HFFc6 (cell line): ENCODE results near the gene MECP2. TPM values are rescaled to one million over a fixed set of nuclear protein-coding genes. Genes with fewer than 3 reads are reported as not detected.
A peak's percentile ranks its signal among the peaks of the same experiment; 100 is the strongest.

Experiments used
- DNase-seq: peaks from one replicate; pipeline ENCODE4 v3.0.0-alpha.2; 2018
- H3K27ac Mint-ChIP-seq: 2 replicates; pipeline ENCODE4 v1.8.0; 2020; ENCODE audit warnings: mild to moderate bottlenecking, mixed read lengths
- H3K27me3 Mint-ChIP-seq: 2 replicates; pipeline ENCODE4 v1.8.0; 2021; ENCODE audit warnings: mild to moderate bottlenecking, moderate library complexity, mixed read lengths; ENCODE audit not compliant: insufficient read depth
- H3K36me3 Mint-ChIP-seq: 2 replicates; pipeline ENCODE4 v1.8.0; 2021; ENCODE audit warnings: low read depth, mixed read lengths
- H3K4me1 Mint-ChIP-seq: 2 replicates; pipeline ENCODE4 v1.8.0; 2020; ENCODE audit warnings: low read depth, mixed read lengths
- H3K4me3 Mint-ChIP-seq: 2 replicates; pipeline ENCODE4 v1.8.0; 2020; ENCODE audit warnings: mild to moderate bottlenecking, moderate library complexity, mixed read lengths
- H3K9me3 Mint-ChIP-seq: 2 replicates; pipeline ENCODE4 v1.8.0; 2020; ENCODE audit warnings: mild to moderate bottlenecking, mixed read lengths
- CTCF ChIP-seq: fragments of 200-600 bp; sonication (generic); IDR thresholded peaks from 2 replicates; pipeline ENCODE4 v1.5.0; 2021; ENCODE audit warnings: antibody characterized with exemption, mild to moderate bottlenecking
- total RNA-seq, 6 experiments: library from RNA; stranded (reverse); fragmentation: NEBNext Ultra II Directional; extraction: Animal tissue kit (Norgen Biotek cat#: 25700); gene quantifications; 2 replicates in 1 of 6; 3 replicates in 5 of 6; pipeline ENCODE4 v1.2.3, GENCODE V29; 2021

MECP2 gene
- total RNA-seq, 6 experiments from 2014 or later: 28.8 to 35.8 (median 31.9) TPM

- Mint-ChIP-seq H3K4me1 (peaks cover 38% of the 10 kb centered on the region), H3K27ac (peak overlapping the region; percentile 92), H3K27me3 (peaks cover 11% of the 10 kb centered on the region), H3K36me3 (no peaks in the 10 kb centered on the region), H3K9me3 (no peaks in the 10 kb centered on the region), H3K4me3 (peak overlapping the region; percentile 93)
- no peak for TF ChIP-seq CTCF
- DNase-seq: peak; percentile 29
Measured at GRCh38 chrX:154096140-154097002, 1.1 kb downstream of the MECP2 start.

GRCh38 chrX:154094833-154095232, 2.7 kb downstream of the MECP2 start:
- Mint-ChIP-seq H3K27me3 (peaks cover 5% of the 10 kb centered on the region), H3K4me1 (peaks cover 46% of the 10 kb centered on the region), H3K36me3 (no peaks in the 10 kb centered on the region), H3K27ac (peak overlapping the region; percentile 92), H3K9me3 (no peaks in the 10 kb centered on the region), H3K4me3 (peak overlapping the region; percentile 93)
- no peak for DNase-seq
- TF ChIP-seq CTCF: no peak

GRCh38 chrX:154093965-154094364, 3.6 kb downstream of the MECP2 start:
- H3K27ac Mint-ChIP-seq: no peak overlapping the region; the same call in 1 of the 2 replicates
- no peak for TF ChIP-seq CTCF
- H3K4me3 Mint-ChIP-seq: peak overlapping the region; percentile 15; the same call in 1 of the 2 replicates
- DNase-seq: no peak
- peaks cover 3% of the 10 kb centered on the region; the same call in 1 of the 2 replicates for H3K27me3 Mint-ChIP-seq
- no peaks in the 10 kb centered on the region for H3K9me3 Mint-ChIP-seq
- H3K4me1 Mint-ChIP-seq: peaks cover 46% of the 10 kb centered on the region
- H3K36me3 Mint-ChIP-seq: no peaks in the 10 kb centered on the region

GRCh38 chrX:154092371-154092770, 5.1 kb downstream of the MECP2 start:
- peak overlapping the region; percentile 68; the same call in 1 of the 2 replicates for H3K4me3 Mint-ChIP-seq
- no peaks in the 10 kb centered on the region; the same call in 1 of the 2 replicates for H3K36me3 Mint-ChIP-seq
- no peak for TF ChIP-seq CTCF
- H3K27me3 Mint-ChIP-seq: peaks cover 3% of the 10 kb centered on the region; the same call in 1 of the 2 replicates
- no peaks in the 10 kb centered on the region for H3K9me3 Mint-ChIP-seq
- H3K27ac Mint-ChIP-seq: peak overlapping the region; percentile 27; the same call in 1 of the 2 replicates
- H3K4me1 Mint-ChIP-seq: peaks cover 51% of the 10 kb centered on the region
- no peak for DNase-seq

GRCh38 chrX:154091678-154092077, 5.8 kb downstream of the MECP2 start:
- no peak for DNase-seq
- H3K9me3 Mint-ChIP-seq: no peaks in the 10 kb centered on the region
- no peaks in the 10 kb centered on the region; the same call in 1 of the 2 replicates for H3K36me3 Mint-ChIP-seq
- H3K27me3 Mint-ChIP-seq: peaks cover 3% of the 10 kb centered on the region; the same call in 1 of the 2 replicates
- peaks cover 51% of the 10 kb centered on the region for H3K4me1 Mint-ChIP-seq
- no peak for TF ChIP-seq CTCF
- H3K27ac Mint-ChIP-seq: no peak overlapping the region
- H3K4me3 Mint-ChIP-seq: no peak overlapping the region
